Left renal cortex interstitium (tissue), 4 donors: ENCODE results near the gene TXNDC16. TPM values are rescaled to one million over a fixed set of nuclear protein-coding genes. Genes with fewer than 3 reads are reported as not detected.

Experiments used
- DNase-seq, 4 donors: peaks; one replicate each; pipeline ENCODE4 v3.0.0-alpha.2; 2013; ENCODE audit warnings: low read depth in 4 of 4, low spot score in 2 of 4, missing footprints in 1 of 4
- polyA plus RNA-seq, 4 donors: library from polyadenylated mRNA; unstranded; fragments of 120-200 nt; gene quantifications; one replicate each; pipeline ENCODE4 v1.2.1, GENCODE V29; 2013; ENCODE audit not compliant: insufficient read length in 4 of 4

TXNDC16 gene
- polyA plus RNA-seq, 4 donors, result 19.4 to 23.2 (median 20.9) TPM

- DNase-seq, result no peak
Observed at GRCh38 chr14:52457411-52457810, 94.9 kb downstream of the TXNDC16 start.

GRCh38 chr14:52455291-52456088 is 96.8 kb downstream of the TXNDC16 start:
- DNase-seq, result no peak

GRCh38 chr14:52447236-52447635 is 105.1 kb downstream of the TXNDC16 start:
- DNase-seq, result no peak

- no peak for DNase-seq
Observed at GRCh38 chr14:52446355-52446754, 106.0 kb downstream of the TXNDC16 start.

- DNase-seq, result no peak
Observed at GRCh38 chr14:52443506-52443905, 108.8 kb downstream of the TXNDC16 start.

GRCh38 chr14:52442602-52443001 is 109.7 kb downstream of the TXNDC16 start:
- no peak for DNase-seq

GRCh38 chr14:52442166-52442565 is 110.1 kb downstream of the TXNDC16 start:
- no peak for DNase-seq

GRCh38 chr14:52439476-52439875 is 112.8 kb downstream of the TXNDC16 start:
- no peak for DNase-seq

GRCh38 chr14:52434955-52435354 is 117.3 kb downstream of the TXNDC16 start:
- no peak for DNase-seq

- DNase-seq, result no peak
Observed at GRCh38 chr14:52430474-52430873, 121.8 kb downstream of the TXNDC16 start.

GRCh38 chr14:52429451-52429850 is 122.9 kb downstream of the TXNDC16 start:
- no peak for DNase-seq

GRCh38 chr14:52427460-52427859 is 124.8 kb downstream of the TXNDC16 start:
- no peak for DNase-seq

- no peak for DNase-seq
Observed at GRCh38 chr14:52422650-52423356, 129.5 kb downstream of the TXNDC16 start.

- no peak for DNase-seq
Observed at GRCh38 chr14:52417139-52417538, 135.2 kb downstream of the TXNDC16 start.

GRCh38 chr14:52413729-52414408 is 138.4 kb downstream of the TXNDC16 start:
- DNase-seq, result peak in 1 of 4 donors; percentile 49

- no peak for DNase-seq
Observed at GRCh38 chr14:52412426-52412825, 139.9 kb downstream of the TXNDC16 start.

GRCh38 chr14:52405314-52405713 is 147.0 kb downstream of the TXNDC16 start:
- no peak for DNase-seq

GRCh38 chr14:52402812-52403526 is 149.3 kb downstream of the TXNDC16 start:
- no peak for DNase-seq

GRCh38 chr14:52400846-52401245 is 151.5 kb downstream of the TXNDC16 start:
- no peak for DNase-seq

- DNase-seq, result peak in 1 of 4 donors; percentile 56
Observed at GRCh38 chr14:52399921-52400595, 152.2 kb downstream of the TXNDC16 start.
